ENCODE data around the gene SLC40A1. TPM values are rescaled to one million over a fixed set of nuclear protein-coding genes. Genes with fewer than 3 reads are reported as not detected.

SLC40A1 gene
- total and polyA plus RNA-seq, 2 of the 8 experiments (the other 6 are each of a cell fraction or from before 2014, with no cell fraction given) = 0.03 TPM; not detected in 1

DNA sequence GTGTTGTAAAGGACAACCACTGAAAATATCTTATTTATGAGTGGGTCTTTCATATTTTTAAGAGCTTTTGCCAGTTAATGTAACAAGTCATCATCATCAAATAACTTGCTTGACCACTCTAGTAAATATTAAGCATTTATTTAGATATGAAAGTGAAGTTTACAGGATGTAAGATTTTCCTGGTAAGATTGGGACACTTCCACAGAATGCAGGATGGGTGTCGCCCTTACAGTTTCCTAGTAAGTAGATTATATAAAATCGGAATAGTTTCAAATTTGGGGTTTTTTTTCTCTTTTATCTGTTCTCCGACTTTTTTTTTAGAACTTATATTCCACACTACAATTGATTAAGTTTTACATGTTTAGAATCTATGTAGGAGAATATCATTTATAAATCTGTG is 14.8 kb upstream of the SLC40A1 start:
- Histone ChIP-seq H3K4me3 (ENCODE audit: extremely low read depth in 1 of 4, insufficient read depth in 2 of 4, low read depth in 3 of 4, low read length in 4 of 4) (no peak overlapping the region), H2BK12ac (ENCODE audit: low read depth, low read length) (no peak overlapping the region), H3K23ac (ENCODE audit: insufficient read length) (no peak overlapping the region), H3K27ac (ENCODE audit: low read depth, low read length) (no peak overlapping the region), H3K14ac (ENCODE audit: insufficient read length) (no peak overlapping the region), H3K4me2 (ENCODE audit: insufficient read depth in 1 of 2, low read depth in 2 of 2, low read length in 2 of 2) (no peak overlapping the region), H4K5ac (ENCODE audit: insufficient read length, low read depth, low read length) (no peak overlapping the region), H3K18ac (ENCODE audit: extremely low read depth, low read length) (no peak overlapping the region), H2BK5ac (ENCODE audit: low read depth, low read length) (no peak overlapping the region), H3K79me1 (ENCODE audit: low read depth, low read length) (no peaks in the 10 kb centered on the region), H2BK120ac (replicated peaks; ENCODE audit: low read depth, low read length) (no peak overlapping the region), H2AK5ac (ENCODE audit: low read depth, low read length) (no peak overlapping the region), H3K9me3 (ENCODE audit: insufficient read depth in 2 of 2, low read depth in 1 of 2, low read length in 1 of 2) (no peaks in the 10 kb centered on the region), H3K36me3 (ENCODE audit: control insufficient read depth in 2 of 4, insufficient read depth in 4 of 4, low read length in 3 of 4) (no peaks in the 10 kb centered on the region), H2BK20ac (ENCODE audit: low read length) (no peak overlapping the region), H2BK15ac (ENCODE audit: low read length) (no peak overlapping the region), H4K20me1 (replicated peaks in 1 of 2; ENCODE audit: control insufficient read depth in 1 of 2, insufficient read depth in 2 of 2, low read length in 2 of 2) (no peaks in the 10 kb centered on the region), H3K9ac (replicated peaks in 1 of 4; ENCODE audit: extremely low read depth in 1 of 4, low read depth in 3 of 4, low read length in 3 of 4) (no peak overlapping the region), H4K91ac (replicated peaks; ENCODE audit: insufficient read length, low read length) (no peak overlapping the region), H3K4ac (replicated peaks; ENCODE audit: insufficient read length, low read depth, low read length) (no peak overlapping the region), H3K79me2 (ENCODE audit: control insufficient read depth in 1 of 2, insufficient read depth in 2 of 2, low read length in 2 of 2) (no peaks in the 10 kb centered on the region), H3K23me2 (ENCODE audit: low read depth, low read length) (no peaks in the 10 kb centered on the region), H4K8ac (ENCODE audit: extremely low read depth, insufficient read depth, low read length) (no peak overlapping the region), H2AFZ (ENCODE audit: low read length) (no peak overlapping the region), H3K27me3 (replicated peaks in 1 of 4; ENCODE audit: control insufficient read depth in 3 of 4, extremely low read depth in 1 of 4, insufficient read depth in 3 of 4, low read length in 3 of 4) (no peaks in the 10 kb centered on the region), H3K4me1 (replicated peaks in 1 of 4; ENCODE audit: control insufficient read depth in 3 of 4, insufficient read depth in 4 of 4, low read length in 3 of 4) (no peaks in the 10 kb centered on the region), H3K56ac (replicated peaks; ENCODE audit: insufficient read length, low read depth, low read length) (no peak overlapping the region)
- WGBS, 2 experiments (ENCODE audit: extremely low coverage in 1 of 2, insufficient coverage in 1 of 2, insufficient read length in 1 of 2, insufficient replicate concordance in 2 of 2, low coverage in 1 of 2, low lambda C conversion rate in 2 of 2, missing lambda C conversion rate in 1 of 2) = 84% methylated on average over 3 of the region's 3 CpGs; no CpG with 5 or more reads in 1 of the 2 experiments
- ChIA-PET CTCF (ENCODE audit: partially characterized antibody) (no interaction called here), POLR2A (ENCODE audit: partially characterized antibody) (no interaction called here)
- DNase-seq (ENCODE audit: low read depth in 1 of 2, low spot score in 2 of 2) (no peak), FAIRE-seq (no peak)
- TF ChIP-seq SIRT6 (IDR thresholded peaks at IDR 0.05; ENCODE audit: low read length) (no peak), POLR2A (IDR thresholded peaks at IDR 0.05; ENCODE audit: control extremely low read depth in 1 of 2, low read depth in 2 of 2, low read length in 2 of 2) (no peak), CREB1 (IDR thresholded peaks at IDR 0.05) (no peak), KDM5A (IDR thresholded peaks at IDR 0.05; ENCODE audit: low read length) (no peak), POU5F1 (IDR thresholded peaks at IDR 0.05; ENCODE audit: low read depth, low read length) (no peak)

Measured in H1 (cell line).